Glomerular endothelial cell (primary cell): Measurements from ENCODE around the gene PCYOX1L. TPM values are rescaled to one million over a fixed set of nuclear protein-coding genes. Genes with fewer than 3 reads are reported as not detected.

ENCODE experiments used
- DNase-seq: peaks from one replicate; pipeline ENCODE4 v3.0.0-alpha.2; 2011; ENCODE audit warnings: low read depth, low spot score; ENCODE audit errors: extremely low read depth
- total RNA-seq: library from RNA; depleted of rRNA; stranded (reverse); fragments of >200 nt; gene quantifications from 2 replicates; pipeline ENCODE4 v1.2.3, GENCODE V29; 2015

PCYOX1L gene, protein sequence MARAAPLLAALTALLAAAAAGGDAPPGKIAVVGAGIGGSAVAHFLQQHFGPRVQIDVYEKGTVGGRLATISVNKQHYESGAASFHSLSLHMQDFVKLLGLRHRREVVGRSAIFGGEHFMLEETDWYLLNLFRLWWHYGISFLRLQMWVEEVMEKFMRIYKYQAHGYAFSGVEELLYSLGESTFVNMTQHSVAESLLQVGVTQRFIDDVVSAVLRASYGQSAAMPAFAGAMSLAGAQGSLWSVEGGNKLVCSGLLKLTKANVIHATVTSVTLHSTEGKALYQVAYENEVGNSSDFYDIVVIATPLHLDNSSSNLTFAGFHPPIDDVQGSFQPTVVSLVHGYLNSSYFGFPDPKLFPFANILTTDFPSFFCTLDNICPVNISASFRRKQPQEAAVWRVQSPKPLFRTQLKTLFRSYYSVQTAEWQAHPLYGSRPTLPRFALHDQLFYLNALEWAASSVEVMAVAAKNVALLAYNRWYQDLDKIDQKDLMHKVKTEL
- total RNA-seq: 18.7 and 19.0 TPM in 2 replicates

DNA sequence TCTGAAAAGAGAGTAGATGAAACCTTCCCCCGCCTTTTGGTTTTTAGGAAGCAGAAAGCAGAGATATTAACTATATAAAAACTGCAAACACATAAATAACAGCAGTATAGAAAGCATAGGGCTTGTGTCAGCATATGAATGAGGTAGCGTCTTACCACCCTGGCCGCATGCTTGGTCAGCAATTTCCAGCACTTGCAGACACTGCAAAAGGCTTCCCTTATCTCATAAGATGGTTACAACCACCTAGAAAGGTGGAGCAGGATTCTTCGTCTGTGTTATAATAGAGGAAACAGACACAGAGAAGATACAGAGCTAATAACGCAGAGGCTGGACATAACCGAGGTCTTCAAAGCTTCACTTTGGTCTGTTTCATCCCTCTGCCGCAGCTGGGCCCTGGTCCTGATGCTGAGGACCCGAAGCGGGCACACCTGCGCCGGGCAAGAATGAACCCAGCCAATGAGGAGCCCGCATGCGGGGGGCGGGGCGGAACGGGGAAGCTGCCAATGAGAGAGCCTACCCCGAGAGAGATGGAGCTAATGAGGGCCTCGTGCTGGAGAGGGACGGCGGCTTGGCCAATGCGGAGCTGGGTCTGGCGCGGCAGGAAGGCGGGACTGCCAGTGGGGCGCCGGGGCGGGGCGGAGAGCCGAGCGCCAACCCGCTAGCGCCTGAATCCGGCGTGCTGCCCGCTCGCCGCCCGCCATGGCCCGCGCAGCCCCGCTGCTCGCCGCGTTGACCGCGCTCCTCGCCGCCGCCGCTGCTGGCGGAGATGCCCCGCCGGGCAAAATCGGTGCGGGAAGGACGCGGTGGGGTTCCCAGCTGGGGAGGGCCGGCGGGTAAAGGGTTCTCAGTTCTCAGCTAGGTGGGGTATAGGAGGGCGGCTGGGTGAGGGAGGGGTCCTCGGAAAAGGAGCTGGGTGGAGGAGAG lies at the start of gene PCYOX1L:
Gene PCYOX1L, plus strand, starts transcription at position 677 of the 924 bp plus-strand sequence. Its CDS starts 23 bp downstream, at position 700.
- DNase-seq: no peak

DNA sequence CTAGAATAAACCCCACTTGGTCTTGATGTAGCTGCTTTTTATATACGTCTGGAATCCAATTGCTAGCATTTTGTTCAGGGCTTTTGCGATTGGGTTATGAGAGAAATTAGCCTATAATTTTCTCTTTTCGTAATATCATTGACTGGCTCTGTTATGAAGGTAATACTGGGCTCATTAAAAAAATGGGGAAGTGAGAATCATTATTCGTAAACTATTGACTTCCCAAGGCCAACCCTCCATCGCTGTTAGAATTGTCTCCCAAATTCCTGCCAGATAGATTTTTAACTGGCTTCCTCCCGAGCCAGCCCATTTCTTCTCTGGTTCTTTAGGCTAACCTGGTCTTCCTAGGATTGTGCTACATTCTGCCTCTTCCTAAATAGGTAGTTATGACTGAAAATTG lies 48.5 kb upstream of the PCYOX1L start:
- no peak for DNase-seq

DNA sequence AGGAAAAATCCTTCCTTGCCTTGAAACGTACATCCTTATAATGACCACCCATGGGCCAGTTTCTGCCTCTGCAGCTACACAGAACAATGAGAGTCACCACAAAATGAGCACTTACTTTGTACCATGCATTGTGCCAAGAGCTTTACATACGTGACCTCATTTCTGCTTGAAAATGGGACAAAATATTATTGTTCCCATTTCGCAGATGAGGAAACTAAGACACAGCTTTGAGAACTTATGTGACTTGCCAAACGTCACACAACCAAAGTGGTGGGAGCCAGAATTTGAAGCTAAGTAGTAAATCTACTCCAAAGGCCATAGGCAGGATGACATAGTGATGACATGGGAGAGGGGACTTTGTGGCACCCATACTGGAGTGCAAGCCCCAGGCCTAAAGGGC lies 47.4 kb upstream of the PCYOX1L start:
- DNase-seq: no peak

DNA sequence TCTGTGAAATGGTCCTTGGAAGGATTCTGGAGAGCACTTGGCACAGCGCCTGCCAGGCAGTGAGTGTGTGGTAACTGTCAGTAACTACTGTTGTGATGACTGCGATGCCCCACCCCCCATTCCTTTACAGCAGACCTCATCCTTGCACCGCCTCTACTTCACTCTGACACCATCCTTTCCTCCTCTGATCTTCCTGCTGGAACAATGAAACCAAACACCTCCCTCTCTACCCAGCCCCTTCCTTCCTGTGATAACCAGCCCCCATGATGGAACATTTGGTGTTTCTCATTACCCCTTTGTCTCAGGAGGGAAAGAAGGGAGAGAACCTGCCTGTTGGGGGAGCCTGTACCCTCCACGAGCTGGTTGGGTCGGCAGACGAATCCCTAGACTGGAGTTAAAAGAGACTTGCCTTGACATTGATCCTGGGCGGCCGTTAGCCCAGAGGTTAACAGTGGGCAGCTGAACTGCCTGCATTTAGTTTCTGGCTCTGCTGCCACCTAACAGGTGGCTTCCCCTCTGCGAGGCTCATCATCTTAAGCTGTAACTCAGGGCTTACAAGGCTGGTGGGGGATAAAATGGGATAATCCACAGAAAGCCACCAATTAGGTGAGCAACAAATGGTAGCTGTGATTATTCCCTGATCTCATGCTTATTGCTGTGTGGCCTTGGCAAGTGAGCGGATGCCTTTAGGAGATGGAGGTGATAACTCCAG lies 46.7 kb upstream of the PCYOX1L start:
- DNase-seq: no peak

DNA sequence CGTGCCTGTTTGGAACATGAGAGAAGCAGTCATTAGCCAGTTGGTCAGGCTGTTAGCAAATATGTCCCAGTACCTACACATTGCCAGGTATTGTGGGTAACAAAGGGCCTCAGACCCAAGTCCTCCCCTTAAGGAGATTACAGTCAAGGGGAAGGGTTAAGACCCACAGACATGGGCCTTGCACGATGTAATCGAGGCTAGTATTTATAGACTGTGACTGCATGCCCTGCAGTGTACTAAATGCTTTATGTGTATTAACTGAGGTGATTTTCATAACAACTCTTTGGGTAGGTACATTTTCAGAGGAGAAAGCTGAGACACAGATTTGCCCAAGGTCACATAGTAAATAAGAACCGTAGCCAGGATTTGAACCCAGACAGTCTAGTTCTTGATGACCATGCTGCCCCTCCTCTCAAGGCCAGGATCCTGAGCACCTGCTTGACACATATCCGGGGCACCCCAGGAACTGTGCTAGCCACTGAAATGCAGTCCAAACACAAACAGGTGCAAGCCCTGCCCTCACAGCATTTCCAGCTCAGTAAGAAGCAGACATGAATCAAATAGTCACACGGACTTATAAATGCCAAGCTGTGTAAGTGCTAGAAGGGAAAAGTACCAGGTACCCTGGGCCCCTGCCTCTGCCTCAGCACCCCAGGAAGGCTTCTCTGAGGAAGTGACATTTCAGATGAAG lies 44.5 kb upstream of the PCYOX1L start:
- no peak for DNase-seq

DNA sequence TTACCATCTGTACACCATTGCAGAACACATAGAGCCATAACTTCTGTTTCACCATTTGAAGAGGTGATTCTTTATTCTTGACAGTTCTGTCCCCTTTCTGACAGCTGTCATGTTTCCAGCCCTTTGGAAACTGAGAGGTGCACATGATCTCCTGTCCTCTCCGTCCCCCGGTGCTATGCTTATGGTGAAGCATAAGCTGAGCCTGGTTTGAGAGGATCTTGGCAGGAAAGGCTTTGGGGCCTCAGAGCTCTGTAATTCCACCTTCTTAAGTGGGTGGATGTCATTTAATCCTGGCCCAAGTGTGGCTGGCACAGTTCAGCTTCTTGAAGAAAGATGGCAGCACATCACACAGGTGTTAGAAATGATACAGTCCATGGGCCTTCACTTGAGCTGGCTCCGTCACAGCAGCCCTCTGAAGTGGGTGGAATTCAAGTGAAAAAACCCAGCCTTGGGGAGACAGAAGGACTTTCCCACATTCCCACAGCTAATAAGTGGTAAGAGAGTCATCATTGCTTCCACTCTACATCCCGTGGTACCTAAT lies 43.2 kb upstream of the PCYOX1L start:
- DNase-seq: no peak

DNA sequence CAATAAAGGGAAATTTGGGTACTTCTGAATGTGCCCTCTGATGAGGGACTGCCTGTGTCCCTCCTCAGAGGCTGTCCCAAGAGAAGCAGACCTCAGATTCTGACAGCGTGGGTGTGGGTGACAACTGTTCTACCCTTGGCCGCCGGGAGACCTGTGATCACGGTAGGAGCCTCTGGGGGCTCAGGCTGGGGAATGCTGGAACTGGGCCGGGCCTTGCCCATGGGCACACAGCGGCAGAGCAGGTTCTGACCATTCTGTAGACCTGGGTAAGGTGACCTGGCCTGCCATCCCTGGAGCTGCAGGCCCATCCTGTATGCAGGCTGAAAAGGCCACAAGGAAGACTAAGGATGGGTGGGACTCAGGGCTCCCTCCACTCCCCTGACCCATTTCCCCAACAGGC lies 42.1 kb upstream of the PCYOX1L start:
- no peak for DNase-seq

DNA sequence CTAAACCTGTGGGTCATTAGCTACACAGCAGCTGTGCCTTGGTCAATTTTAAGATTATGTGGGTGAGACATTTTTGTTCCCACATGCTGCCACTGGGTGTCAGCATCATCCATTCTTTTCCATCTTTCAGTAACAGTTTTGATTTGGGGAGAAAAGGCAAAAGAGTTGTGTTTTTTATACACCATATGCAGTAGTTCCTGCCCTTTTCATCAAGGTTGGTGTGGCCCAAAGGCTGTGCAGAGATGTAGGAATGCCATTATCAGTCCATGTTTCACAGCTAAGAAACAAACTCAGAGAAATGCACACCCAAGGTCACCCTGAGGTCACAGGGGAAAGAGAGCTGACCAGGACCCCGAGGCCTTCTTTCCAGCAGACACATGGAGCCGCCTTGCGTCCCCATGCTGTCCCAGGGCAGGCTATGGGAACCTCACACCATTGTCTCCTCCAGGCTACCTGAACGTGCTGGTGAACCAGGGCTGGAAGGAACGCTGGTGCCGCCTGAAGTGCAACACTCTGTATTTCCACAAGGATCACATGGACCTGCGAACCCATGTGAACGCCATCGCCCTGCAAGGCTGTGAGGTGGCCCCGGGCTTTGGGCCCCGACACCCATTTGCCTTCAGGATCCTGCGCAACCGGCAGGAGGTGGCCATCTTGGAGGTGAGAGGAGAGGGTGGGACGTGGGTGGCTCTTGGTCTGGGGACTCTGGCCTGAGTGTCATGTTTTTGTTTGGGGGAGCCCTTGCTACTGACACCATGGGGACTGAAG lies 40.4 kb upstream of the PCYOX1L start:
- no peak for DNase-seq

DNA sequence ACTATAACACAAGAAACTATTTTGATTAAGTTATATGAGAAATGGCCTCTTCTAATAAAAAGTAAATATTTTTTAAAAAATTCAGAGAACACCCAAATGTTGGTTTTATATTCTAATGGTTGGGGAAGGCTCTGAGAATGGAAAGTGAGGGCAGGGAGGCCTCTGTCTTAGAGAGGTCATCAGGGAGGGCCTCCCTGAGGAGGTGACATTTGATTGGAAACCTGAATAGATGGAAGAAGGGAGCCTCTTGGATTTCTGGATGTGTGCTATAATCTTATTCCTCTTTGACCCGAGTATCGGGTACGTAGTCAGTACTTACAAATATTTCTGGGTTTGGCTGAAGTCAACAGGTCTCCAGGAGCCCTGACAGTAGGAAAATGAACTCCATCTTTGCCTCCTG lies 38.7 kb upstream of the PCYOX1L start:
- DNase-seq: no peak

DNA sequence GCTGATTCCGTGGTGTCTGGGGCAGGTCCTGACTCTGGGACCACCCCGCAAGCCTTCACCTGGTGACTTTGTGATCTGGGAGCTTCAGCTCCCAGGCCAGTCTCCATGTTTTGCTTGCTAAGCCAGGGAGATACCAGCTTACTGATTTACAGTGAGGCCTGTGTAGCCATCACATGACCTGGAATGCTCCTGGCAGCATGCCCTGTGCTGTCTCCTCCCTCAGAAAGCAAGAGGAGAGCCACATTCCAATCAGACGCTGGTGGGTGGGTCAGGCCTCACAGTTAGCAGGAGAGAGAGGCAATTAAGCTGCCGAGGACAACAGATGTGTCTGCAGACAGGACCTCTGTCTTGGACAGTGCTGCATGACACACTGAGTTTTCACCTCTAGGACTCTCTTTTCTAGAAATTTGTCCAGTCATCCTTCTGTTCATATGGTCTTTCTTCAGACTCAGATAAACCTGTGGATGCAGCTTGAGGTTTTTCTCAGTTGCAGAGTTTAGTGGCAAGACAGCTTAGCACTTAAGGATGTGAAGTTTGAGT lies 37.0 kb upstream of the PCYOX1L start:
- no peak for DNase-seq

DNA sequence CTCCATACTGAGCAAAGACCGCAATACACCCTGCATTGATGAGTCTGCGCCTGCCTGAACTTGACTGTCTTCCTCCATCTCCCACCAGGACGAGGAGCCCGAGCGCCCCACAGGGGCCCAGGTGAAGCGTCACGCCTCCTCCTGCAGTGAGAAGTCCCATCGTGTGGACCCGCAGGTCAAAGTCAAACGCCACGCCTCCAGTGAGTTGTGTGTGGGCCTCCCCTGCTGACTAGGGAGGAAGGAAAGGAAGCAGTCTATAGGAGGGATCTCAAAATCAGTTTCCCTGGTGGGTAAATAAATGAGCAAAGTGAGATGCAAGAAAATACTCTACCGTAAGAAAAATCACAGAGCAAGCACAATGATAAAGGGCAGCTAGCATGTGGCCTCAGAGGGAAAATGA lies 35.3 kb upstream of the PCYOX1L start:
- no peak for DNase-seq

DNA sequence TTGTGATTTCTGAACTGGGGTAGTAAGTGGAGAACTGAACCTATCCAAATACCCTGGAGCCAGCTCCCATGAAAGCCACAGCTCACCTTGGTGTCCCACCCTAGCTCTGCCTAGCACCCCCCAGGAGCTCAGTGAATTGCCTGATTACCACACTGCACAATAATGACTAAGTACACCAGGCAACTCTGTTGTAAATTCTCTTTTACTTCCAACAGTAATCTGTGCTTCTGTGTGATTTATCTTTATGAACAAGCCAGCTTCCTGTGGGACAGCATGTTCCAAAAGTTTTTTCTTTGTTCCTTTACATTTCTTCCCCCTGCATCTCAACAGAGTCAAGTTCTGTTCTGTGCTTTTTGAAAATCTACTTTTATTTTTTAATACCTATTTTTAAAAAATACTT lies 34.6 kb upstream of the PCYOX1L start:
- no peak for DNase-seq

DNA sequence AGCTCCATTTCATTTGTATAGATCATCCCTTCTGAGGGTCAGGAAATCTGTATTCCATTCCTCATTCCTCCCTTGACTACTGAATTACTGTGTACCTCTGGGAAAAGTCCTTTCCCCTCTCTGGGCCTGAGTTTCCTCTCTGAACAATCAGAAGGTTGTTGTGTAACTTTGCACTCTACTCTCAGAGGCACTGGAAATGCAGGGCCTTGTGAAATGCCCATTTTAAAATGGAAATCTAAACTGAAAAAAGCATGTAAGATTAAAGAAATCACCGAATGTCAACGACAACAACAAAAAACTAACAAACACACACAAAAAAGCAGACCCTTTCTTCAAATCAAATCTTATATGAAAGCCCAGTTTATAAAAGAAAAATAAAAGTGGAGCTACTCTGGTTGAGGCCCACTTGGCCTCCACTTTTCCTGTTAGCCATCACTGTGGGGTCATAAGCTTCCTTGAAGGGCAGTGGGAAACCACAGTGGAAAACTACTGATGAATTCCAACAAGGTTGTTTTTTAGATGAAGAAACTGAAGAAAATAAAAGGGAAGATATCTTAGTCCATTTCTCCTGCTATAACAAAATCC lies 34.1 kb upstream of the PCYOX1L start:
- DNase-seq: no peak

DNA sequence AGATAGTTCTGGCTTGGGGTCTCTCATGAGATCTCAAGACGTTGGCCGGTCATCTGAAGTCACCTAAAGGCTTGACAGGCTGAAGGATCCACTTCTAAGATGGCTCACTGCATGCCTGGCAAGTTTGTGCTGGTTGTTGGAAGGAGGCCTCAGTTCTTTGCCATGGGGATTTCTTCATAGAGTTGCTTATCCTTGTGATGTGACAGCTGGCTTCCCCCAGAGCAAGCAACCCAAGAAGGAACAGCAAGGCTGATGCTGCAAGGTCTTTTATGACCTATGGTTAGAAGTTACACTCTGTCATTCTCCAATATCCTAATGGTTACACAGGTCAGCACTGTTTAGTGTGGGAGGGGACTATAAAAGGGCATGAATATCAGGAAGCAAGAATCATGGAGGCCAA lies 33.2 kb upstream of the PCYOX1L start:
- no peak for DNase-seq

DNA sequence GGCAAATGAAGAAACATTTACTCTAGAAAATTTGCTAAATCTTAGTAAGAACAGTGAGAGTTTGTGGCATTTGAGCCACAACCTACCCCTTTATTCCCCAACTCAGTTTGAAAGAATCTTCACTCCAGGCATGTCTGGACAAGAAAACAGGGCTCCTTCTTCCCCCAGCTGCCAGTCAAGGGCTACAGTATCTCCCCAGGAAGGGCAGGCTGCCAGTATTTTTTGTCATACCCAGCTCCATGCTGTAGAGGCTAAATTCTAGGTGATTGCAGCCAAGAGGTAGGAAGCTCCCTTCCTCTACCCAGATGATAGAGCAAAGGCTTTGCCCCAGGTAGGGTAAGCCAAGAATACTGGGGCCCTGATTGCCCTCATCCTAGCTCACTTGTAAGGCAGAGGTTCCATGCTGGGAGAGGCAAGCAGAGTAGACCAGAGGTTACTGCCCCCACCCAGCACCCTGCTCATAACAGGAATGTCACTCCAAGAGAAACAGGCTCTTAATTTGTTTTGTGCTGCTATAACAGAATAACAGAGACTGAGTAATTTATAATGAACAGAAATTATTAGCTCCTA lies 32.6 kb upstream of the PCYOX1L start:
- no peak for DNase-seq

DNA sequence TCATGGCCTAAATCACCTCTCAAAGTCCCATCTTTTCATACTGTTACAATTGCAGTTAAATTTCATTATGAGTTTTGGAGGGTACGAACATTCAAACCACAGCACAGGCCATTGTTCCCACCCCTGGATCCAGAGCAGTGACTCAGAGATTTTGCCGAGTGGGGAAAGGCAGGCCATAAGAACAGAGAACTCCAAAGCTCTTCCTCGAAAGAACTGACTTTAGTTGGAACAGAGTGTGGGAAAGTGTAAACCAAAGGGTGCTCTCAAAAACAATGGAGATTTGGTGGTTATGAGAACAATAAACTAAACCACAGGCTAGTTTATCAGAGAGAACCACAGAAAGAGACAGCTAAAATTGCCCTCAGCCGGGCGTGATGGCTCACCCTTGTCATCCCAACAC lies 32.0 kb upstream of the PCYOX1L start:
- DNase-seq: no peak

DNA sequence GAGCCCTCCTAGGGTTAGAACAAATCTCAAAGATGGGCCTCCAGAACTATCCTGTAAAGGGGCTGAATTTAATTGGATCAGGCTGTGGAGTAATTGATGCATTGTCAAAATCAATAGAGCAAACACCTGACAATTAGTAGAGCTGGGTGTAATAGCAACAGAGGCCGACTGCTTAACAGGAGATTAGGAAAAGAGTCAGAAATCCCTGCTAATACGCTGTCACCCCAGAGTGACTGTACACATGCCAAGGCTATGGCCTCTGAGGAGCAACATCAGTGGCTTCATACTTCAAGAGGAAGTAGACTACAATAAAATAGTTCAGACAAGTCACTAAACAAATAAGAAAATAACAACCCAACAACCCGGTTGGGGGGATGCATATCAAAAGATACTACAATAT lies 31.2 kb upstream of the PCYOX1L start:
- DNase-seq: no peak

DNA sequence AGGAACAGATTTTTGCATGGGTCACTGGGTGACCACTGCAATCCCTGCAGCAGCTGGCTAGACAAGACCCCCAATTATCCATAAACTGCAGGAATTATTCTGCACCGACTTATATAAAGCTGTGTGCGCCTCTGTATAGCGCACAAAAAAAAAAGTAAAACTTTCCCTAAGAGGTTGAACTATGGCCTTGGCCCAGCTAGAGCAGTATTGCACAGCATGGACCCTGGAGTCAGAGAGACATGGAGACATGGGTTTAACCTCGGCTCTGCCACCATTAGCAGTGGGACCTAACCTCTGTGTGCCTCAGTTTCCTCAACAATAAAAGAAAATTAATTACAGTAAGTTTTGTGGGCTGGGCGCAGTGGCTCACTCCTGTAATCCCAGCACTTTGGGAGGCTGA lies 29.7 kb upstream of the PCYOX1L start:
- DNase-seq: no peak
